HuH-7 (cell line): Measurements from ENCODE around the gene CBFA2T3.
A peak's percentile ranks its signal among the peaks of the same experiment; 100 is the strongest.
"Not testable (repeated sequence)": the region's sequence is repeated elsewhere in the genome, so short reads cannot be mapped to it uniquely, and the experiment has no call there.

Source experiments
- DNase-seq: peaks from one replicate; pipeline ENCODE4 v3.0.0; 2011; ENCODE audit warnings: low spot score

The CBFA2T3 gene

DNA sequence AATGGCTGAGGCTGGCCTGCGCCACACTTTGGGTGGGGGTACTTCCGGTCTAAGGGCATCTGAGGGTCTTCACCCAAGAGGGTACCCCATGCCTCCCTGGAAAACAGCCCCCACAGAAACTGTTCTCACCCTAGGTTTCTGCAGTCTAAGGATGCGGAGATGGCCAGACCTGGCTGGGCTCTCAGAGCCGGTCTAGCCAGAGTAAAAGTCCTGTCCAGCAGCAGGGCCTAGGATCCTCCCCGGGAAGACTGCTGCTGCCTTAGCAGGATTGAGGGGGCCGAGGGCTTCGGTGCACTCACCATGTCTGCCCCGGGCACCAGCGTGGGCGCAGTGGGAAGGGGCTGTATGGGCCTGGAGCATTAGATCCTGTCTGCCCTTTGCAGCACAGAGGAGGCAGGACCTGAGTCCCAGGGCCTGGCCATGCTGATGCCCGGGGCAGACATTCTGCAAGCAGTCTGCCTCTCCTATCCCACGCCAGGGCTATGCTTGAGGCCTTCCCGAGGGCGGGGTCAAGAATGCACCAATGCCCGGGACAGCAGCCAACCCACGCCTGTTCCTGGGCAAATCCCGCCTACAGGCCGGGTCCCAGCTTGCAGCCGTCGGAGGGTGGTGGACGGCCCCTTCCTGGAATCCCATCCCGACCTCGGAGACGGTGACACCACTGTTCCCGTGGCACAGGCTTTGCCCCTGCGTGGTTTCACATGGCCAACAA is 54.7 kb downstream of the CBFA2T3 start:
- DNase-seq, result peak; percentile 65

DNA sequence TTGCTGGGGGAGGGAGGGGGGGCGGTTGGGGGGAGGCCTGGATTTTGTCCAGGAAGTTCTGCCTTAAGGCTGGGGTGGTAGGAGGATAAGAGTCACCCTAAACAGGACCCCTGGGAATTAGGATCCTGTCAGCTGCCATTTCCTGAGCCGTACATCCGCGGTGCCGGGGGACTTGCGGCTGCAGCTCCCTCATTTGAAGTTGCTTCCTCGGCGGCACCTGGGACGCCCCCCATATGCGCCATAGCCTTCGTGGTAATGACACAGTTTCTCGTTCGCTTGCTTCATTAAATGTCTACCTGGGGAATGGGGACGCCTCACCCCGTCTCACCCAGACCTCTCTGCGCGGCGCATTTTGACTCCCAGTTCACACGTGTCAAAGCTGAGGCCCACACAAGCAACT is 55.4 kb downstream of the CBFA2T3 start:
- DNase-seq, result no peak

DNA sequence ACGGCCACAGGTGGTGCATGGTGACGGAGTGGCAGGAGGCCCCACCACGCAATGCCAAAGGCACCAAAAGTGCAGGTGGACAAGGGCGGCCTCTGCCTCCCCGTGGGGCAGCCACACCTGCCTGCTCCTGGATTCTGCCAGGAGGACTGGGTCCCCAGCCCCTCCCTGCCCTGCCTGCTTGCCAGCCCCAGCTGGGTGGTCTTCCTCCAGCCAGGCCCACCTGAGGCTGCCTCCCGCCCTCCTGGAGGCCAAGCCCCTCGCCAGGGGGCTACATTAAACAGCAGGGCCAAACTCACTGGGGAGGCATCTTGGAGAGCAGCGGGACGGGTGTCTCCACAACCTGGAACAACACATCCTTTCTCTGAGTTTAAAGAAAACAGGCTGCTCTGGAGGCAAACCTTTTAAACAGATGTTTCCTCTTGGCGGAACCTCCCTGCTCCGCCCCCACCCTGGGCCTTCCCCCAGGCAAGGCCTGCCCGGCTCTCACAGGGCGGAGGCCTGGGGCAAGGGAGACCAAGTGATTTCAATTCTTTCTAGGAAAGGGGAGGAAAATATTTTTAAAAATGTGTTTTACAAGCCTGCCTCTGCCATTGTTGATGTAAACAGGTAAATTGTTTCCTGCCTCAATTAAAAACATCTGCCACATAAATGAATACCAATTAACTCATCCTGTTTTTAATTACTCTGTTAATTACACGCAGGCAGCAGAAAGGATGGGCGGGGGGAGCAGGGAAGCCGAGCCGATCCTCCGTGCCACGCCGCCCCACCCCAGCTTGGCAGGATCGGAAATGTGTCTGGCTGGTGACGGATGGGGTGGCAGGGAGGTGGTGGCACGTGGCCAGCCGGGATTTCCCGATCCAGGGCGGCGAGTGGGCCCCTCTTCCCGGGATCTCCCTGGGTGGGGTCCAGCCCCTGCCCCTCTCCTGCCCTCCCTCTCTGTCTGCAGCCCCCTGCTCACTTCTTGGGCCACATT is 56.1 kb downstream of the CBFA2T3 start:
- DNase-seq, result no peak

DNA sequence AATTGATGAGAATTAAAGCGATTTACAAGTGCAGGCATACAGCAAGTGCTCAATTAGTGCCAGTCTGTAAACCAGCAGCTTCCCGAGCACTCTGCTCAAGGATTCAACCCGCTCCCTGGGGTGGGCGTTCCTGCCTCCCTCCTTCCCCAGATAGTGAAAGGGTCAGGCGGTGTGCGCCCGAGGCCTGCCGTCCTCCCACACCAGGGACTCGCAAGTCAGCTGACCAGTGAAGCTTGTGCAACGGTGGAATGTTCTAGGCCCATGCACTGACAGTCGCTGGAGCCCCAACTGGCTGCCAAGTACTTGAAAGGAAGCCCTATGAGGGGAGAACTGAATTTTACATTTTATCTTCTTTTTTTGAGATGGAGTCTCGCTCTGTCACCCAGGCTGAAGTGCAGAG is 57.1 kb downstream of the CBFA2T3 start:
- DNase-seq, result no peak

DNA sequence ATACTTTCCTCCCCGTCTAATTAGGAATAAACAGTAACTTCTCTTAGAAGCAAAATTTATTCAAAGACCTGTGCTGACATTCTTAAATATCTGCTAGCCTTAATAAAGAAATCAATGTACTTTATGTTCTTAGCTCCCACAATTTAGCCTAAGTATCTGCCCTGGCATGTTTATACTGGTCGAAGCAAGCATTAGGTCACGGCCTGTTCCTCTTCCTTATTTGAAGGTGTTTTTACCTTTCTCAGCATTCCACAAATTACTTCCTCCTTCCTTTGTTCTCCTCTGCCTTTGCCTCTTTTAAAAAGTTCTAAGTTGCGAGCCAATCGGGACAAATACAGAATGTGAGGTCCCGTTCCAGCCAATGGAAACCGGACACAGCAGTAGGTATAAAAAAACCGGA is 58.1 kb downstream of the CBFA2T3 start:
- DNase-seq, result not testable (repeated sequence)

DNA sequence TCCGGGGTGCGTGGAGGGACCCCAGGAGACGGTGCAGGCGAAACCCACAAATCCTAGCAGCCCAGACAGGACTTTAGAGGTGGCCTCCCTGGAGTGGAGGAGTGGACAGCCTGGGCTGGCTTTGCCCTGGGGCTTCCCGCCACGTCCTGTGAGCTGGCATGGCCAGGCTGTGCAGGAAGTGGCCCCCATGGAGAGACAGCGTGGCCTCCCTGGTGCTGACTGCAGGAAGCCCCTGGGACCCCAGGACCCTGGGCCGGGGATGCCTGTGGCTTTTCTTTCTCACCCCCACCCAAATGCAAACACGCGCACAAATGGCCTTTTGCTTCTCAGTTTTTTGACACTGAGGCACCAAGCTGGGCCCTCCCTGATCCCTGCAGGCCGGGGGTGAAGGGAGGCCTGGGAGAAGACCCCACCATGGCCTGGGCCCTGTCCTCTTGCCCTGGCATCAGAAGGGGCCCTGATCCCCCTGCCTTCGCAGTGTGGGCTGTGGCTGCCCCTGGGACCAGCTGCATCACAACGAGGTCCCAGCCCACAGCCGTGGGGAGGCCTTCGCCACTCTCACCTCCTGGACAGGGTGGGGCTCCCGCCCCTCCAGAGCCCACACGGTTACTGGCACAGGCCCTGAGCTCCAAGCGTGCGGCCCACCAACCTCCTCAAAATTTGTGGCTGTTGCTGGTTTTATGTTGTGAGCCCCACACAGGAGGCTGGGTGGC is 58.9 kb downstream of the CBFA2T3 start:
- DNase-seq, result no peak

DNA sequence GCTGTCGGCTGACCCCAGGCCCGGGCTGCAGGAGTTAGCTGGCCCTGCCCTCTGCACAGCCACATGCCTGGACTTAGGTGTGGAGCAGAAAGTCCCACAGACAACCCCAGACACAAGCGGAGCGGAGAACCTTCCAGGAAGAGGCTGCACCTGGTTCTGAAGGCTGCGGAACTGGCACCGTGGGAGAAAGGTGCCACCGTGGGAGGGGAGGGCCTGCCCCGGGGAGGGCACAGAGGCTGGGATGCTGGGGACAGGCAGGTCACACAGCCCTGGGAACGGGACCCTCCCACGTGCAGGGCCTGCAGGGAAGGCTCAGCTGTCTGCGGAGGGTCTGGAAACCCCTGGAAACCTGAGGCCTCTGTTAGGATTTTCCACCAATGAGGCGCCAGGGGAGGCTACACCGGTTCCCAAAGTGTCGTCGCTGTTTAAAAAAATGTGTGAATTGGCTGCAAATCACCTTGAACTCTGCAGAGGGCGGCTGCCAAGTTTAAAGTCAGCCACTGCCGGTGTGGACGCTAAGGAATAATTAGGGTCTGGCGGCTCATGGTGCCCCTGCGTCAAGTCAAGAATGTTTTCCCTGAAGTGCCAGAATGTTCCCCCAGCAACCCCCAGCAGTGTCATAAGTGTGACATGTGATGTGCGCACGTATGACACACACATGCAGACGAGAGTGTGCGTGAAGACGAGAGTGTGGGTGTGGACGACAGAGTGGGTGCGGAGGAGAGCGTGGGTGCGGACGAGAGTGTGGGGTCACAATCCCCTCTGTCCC is 59.7 kb downstream of the CBFA2T3 start:
- DNase-seq, result no peak

DNA sequence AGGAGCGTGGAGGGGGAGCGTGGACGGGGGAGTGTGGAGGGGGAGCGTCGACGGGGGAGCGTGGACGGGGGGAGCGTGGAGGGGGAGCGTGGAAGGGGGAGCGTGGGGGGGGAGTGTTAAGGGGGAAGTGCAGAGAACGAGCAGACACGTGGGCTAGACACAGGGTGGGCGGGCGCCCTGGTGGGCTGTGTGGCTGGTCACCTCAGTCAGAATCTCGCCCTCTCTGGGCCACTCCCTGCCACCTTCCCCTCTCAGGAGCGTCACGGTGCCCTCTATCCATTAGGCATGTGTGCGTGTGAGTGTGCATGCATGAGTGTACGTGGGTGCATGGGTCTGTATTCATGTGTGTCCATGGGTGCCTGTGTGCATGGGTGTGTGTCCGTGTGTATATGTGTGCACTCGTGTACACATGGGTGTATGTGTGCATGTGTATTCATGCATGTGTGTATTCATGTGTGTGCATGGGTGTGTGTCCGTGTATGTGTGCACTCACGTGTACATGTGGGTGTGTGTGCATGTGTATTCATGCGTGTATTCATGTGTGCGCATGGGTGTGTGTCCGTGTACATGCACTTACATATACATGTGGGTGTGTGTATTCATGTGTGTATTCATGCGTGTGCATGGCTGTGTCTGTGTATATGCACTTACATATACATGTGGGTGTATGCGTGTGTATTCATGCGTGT is 61.2 kb downstream of the CBFA2T3 start:
- DNase-seq, result no peak

DNA sequence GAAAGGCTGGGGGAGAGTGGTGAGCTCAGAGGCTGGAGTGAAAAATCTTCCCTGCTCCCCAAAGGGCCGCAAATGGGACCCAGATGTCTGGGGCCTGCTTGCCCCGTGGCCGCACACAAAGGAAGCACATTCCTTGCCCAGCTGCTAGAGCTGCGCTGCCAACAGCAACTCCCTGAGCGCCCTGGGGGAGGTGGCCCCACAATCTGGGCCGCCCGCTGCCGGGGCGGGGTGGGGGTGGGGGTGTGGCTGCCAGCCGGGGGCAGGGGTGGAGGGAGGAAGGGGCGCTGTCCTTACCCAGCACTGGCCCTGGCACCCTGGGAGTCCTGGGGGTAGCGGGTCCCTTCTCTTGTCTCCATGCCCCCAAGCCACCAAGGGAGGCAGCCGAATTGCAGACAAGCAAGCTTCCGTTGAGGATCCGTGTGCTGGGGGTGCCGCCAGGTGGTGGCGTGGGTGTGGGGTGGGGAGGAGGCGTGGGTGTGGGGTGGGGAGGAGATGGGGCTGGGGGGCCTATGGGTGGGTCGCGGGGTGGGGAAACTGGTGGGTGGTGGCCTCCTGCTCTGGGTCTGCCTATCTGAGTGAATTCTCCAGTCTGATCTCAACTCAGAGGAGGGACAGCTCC is 62.1 kb downstream of the CBFA2T3 start:
- no peak for DNase-seq

DNA sequence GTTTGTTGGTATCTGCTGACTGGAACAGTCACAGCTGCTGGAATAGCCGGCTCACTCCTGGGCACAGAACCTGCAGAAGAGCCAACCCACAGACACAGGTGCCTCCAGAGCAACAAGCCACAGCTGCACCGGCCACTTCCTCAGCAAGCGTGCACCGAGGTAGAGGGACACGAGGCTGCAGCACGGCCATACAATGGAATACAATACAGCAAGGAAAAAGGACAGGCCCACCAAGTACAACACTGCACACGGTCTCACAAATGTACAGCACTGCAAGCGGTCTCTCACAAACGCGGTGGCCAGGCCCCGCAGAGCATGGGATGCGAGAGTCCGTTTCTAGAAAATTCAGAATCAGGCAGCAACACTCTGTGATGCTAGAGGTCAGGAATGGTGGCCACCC is 63.1 kb downstream of the CBFA2T3 start:
- DNase-seq, result no peak

DNA sequence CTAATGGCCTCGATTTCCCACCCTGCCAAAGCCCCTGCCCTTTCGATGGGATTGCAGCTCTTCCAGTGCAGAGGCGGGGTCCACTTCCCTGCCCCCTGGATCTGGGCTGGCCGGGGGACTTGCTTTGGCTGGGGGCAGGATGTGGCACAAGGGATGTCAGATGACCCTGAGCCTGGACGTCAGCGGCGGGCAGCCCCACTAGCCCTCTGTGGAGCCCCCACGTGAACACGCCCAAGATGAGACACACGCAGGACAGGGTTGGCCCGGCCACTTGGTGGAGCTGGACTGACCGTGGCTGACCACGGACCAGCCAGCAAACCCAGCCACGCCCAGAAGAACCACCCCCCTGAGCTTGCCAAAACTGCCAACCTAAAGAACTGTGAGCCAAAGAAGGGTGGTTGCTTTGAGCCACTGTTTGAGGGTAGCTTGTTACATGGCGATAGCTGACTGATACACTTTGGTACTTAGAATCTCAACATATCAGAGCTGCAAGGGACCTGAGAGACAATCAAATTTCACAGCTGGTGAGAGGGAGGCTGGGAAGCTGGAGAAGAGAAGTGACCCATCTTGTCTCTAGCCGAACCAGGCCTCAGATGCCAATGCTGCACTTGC is 63.9 kb downstream of the CBFA2T3 start:
- no peak for DNase-seq

DNA sequence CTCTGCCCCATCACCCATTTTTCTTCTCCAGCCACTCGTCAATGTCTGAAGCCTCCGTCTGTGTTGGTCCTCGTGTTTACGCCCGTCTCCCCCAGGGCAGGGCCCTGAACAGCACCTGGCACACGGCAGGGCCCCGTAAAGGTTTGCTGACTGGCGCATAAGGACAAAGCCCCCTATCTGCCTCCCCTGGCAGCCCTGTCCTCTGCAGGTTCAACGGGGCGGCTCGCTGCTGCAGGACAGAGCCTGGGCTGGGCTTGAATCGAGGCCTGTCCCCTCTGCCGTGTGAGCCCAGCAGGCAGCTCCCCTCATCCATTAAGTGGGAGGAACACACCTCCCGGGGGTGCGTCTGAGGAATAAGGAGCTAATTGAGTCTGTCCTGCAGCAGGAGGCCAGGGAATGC is 64.5 kb downstream of the CBFA2T3 start:
- no peak for DNase-seq

DNA sequence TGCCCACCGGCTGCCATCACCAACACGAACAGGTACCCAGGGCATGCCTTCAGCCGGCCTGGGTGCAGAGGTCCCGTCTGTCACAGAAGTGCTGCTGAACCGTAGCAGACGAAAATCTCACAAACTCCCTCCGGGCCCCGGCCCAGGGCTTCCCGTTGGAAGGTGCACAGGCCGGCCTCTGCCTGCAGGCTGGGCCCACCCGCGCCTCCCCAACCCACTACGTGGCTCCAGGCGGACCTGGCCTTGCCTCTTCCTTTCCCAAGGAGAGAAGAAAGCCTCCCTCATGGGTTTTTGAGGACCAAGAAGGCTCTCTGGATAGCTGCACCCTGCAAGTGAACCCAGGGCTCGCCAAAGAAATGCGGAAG is 65.1 kb downstream of the CBFA2T3 start:
- DNase-seq, result no peak

DNA sequence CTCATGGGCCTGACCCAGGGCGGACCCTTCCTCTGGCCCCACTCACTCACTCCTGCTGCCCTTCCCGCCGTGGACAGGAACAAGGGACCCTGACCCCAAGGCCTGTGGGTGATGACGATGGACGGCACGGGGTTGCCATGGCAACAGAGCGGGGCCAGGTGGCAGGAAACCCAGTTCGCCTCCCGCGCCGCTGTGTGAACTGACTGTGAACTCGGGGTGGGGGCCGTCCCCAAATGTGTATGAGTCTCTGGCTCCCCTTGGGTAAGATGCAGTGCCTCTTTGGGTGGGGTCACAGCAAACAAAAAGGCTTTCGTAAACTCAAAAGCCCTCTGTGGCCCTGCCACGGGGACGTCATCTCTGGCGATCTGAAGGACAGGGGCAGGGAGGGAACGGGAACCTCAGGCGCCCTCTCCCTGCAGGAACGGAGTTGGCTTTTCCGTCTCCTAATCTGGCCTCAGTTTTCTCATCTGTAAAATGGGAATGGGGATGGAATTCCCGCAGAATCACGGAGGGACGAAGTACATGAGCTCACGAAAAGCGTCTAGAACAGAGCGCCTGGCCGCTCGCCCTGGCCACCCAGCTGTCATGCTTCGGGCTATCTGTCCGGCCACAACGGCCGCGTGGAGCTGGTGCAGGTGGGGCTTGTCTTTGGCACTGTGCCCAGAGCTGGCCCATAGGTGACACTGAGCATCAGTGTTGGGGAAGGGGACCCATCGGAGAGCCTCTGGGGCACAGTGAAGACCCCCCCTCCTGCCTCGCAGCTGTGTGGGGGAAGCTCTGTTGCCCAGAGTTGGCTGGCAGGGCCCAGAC is 65.7 kb downstream of the CBFA2T3 start:
- no peak for DNase-seq

DNA sequence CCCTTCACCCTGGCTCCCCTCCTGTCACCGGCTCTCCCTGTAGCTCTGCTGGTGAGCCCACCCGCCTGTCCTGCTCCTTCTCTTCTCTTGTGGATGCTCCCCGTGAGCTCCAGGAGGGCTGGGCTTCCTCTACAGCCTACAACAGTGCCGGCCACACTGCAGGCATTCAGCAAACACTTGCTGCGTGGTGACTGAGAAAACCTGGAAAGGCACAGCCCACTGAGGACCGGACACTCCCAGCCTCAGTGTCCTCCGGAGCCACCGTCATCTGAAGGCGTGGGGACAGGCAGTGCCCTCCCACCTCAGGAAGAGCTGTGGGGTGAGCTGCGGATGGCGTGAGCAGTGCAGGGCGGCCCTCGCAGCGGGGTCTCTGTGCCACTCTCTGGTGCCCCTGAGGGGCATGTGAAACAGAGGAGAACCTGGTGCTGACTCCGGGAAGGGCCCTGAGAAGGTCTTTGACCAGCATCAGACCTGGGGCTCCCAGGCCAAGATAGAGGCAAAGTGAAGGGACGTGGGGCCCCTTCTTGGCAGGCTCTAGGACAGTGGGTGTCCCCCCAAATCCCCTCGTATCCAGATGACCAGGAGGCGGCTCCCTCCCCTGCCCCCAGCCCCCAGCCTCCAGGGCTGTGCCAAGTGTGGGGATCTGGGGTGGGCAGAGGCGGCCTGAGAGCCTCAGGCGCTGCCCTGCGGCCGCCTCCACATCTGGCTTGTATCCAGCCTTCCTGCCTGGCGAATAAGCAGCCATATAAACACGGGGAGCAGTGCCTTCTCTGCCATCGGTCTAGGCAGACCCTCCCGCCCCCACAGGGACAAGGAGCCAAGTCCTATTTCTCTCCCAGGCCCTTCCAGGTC is 66.5 kb downstream of the CBFA2T3 start:
- DNase-seq, result no peak

DNA sequence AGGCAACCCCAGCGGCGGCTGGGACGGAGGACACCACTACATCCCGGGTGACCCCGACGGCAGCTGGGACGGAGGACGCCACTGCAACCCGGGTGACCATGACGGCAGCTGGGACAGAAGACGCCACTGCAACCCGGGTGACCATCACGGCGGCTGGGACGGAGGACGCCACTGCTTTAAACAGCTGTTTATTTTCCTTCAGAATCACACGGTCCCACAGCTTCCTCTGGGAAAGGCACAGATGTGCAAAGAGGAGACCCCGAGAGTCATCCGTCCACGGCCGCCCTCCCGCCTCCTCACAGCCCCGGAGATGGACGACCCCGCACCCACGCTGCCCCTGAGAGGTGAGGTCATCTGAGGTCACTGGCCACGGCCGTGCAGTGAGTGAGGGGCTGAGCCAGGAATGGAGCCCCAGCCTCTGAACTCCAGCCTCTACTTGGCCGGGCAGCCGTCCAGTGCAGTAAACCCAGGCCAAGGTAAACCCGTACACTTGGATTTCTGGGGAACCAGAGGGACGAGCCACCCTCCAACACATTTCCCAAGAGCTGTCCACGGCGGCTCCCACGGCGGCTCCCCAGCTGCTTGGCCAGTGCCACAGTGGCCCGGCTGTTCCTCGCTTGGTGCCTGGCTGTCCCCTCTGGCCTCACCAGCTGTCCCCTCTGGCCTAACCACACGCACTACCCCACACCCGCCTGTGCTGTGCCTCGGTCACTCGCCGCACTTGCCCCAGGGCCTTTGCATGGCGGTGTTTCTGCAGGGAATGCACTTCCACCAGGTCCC is 67.4 kb downstream of the CBFA2T3 start:
- no peak for DNase-seq

DNA sequence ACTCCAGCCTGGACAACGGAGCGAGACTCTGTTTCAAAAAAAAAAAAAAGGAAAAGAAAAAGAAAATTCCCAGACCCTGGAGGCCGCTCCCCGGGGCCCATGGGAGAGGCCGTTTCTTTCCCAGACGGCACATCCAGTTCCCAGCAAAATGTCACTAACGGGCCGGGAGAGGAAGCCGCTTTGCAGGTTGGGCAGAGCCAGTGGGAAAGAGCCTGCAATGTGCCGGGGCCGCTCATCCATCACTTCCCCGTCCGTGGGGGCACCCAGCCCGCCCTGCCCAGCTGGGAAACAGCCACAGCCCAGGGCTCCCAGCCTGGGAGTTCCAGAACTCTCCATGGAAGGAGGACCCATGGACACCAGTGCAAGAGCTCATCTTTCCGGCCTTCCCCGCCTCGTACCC is 68.7 kb downstream of the CBFA2T3 start:
- DNase-seq, result no peak

DNA sequence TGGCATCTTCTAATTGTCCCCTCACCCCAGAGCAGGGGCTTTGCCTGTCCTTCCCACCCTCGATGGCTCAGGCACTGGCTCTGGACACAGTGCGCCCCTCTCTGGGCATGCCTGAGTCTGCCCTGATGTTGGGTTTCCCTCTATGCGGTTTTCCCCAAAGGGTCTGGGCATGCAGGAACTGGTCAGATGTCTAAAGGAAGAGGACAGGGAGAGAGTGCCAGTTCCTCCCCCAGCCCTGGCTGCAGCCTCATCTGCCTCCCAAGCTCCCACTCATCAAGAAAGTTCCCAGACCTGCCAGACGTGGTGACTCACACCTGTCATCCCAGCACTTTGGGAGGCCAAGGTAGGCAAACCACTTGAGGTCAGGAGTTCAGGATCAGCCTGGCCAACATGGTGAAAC is 69.2 kb downstream of the CBFA2T3 start:
- no peak for DNase-seq
